ENCODE results near the gene AP2B1. TPM values are rescaled to one million over a fixed set of nuclear protein-coding genes. Genes with fewer than 3 reads are reported as not detected.

Gene AP2B1
- total RNA-seq, 1 experiment from 2014 or later = 195 TPM

DNA sequence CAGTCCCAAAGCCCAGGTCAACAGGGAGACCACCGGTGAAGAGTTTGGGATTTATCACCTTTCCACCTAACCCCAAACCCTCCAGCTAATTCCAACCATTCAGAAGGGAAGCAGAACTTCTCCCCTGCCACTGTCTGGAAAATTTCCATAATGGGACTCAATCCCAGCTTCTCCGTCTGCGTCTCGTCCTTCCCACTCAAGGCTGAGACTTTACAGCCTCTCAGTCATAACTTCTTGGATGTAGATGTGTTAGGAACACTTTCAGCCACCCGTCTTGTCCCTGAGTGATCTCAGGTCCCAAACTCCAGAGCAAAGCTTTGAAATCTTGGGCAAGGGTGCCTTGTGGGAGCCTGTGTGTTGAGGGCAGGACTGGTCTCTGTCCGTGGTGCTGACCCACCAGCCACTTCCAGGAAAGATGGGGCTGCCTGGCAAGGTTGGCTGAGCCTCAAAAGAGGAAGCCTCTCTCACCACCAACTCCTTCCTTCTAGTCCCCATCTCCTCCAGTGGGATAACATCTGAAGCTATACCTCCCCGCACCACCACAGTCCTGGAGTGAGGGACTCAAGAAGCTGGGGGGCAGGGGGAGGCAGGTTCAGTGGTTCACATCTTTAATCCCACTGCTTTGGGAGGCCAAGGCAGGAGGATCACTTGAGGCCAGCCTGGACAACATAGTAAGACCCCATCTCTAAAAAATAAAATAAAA is 156.7 kb downstream of the AP2B1 start:
- ATAC-seq (peak; percentile 17), DNase-seq (ENCODE audit: low spot score) (peak; percentile 68)
- Mint-ChIP-seq H3K4me1 (peaks cover 6% of the 10 kb centered on the region), H3K27me3 (ENCODE audit: low read depth) (peaks cover 56% of the 10 kb centered on the region), H3K27ac (no peak overlapping the region), H3K4me3 (no peak overlapping the region), H3K36me3 (peaks cover 8% of the 10 kb centered on the region; the same call in 1 of the 2 replicates), H3K9me3 (no peaks in the 10 kb centered on the region)
- CTCF ChIA-PET = interaction anchor here (0.5 to 6.9 kb wide), 9 partner anchors 12 to 190 kb away, joined by 3 to 85 read pairs (median 3); partner anchors contain the start of gene RASL10B
- POLR2A ChIA-PET = interaction anchor here (0.6 to 1.2 kb wide), 2 partner anchors 11 to 79 kb away, joined by 3 read pairs; no protein-coding TSS in a partner anchor
- TF ChIP-seq, protein P1, sequence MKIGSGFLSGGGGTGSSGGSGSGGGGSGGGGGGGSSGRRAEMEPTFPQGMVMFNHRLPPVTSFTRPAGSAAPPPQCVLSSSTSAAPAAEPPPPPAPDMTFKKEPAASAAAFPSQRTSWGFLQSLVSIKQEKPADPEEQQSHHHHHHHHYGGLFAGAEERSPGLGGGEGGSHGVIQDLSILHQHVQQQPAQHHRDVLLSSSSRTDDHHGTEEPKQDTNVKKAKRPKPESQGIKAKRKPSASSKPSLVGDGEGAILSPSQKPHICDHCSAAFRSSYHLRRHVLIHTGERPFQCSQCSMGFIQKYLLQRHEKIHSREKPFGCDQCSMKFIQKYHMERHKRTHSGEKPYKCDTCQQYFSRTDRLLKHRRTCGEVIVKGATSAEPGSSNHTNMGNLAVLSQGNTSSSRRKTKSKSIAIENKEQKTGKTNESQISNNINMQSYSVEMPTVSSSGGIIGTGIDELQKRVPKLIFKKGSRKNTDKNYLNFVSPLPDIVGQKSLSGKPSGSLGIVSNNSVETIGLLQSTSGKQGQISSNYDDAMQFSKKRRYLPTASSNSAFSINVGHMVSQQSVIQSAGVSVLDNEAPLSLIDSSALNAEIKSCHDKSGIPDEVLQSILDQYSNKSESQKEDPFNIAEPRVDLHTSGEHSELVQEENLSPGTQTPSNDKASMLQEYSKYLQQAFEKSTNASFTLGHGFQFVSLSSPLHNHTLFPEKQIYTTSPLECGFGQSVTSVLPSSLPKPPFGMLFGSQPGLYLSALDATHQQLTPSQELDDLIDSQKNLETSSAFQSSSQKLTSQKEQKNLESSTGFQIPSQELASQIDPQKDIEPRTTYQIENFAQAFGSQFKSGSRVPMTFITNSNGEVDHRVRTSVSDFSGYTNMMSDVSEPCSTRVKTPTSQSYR (CRISPR knock-in tag; IDR thresholded peaks at IDR 0.05) = 0 out of 2 replicates have a peak, but pooled peaks have one; percentile 23
- TF ChIP-seq, protein P2, sequence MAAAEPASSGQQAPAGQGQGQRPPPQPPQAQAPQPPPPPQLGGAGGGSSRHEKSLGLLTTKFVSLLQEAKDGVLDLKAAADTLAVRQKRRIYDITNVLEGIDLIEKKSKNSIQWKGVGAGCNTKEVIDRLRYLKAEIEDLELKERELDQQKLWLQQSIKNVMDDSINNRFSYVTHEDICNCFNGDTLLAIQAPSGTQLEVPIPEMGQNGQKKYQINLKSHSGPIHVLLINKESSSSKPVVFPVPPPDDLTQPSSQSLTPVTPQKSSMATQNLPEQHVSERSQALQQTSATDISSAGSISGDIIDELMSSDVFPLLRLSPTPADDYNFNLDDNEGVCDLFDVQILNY (CRISPR knock-in tag; IDR thresholded peaks at IDR 0.05) = no peak
- TF ChIP-seq, protein P3, sequence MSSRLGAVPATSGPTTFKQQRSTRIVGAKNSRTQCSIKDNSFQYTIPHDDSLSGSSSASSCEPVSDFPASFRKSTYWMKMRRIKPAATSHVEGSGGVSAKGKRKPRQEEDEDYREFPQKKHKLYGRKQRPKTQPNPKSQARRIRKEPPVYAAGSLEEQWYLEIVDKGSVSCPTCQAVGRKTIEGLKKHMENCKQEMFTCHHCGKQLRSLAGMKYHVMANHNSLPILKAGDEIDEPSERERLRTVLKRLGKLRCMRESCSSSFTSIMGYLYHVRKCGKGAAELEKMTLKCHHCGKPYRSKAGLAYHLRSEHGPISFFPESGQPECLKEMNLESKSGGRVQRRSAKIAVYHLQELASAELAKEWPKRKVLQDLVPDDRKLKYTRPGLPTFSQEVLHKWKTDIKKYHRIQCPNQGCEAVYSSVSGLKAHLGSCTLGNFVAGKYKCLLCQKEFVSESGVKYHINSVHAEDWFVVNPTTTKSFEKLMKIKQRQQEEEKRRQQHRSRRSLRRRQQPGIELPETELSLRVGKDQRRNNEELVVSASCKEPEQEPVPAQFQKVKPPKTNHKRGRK (CRISPR knock-in tag; IDR thresholded peaks at IDR 0.05; ENCODE audit: borderline replicate concordance) = no peak
- peak; percentile 84; the same call in 1 of the 2 replicates for TF ChIP-seq GTF2I (CRISPR knock-in tag; conservative IDR thresholded peaks at IDR 0.05)
- no peak for TF ChIP-seq MXD4 (CRISPR knock-in tag; IDR thresholded peaks at IDR 0.05; ENCODE audit: borderline replicate concordance)
- TF ChIP-seq, protein P4, sequence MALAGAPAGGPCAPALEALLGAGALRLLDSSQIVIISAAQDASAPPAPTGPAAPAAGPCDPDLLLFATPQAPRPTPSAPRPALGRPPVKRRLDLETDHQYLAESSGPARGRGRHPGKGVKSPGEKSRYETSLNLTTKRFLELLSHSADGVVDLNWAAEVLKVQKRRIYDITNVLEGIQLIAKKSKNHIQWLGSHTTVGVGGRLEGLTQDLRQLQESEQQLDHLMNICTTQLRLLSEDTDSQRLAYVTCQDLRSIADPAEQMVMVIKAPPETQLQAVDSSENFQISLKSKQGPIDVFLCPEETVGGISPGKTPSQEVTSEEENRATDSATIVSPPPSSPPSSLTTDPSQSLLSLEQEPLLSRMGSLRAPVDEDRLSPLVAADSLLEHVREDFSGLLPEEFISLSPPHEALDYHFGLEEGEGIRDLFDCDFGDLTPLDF (CRISPR knock-in tag; IDR thresholded peaks at IDR 0.05) = 0 out of 2 replicates have a peak, but pooled peaks have one; percentile 51
- TF ChIP-seq, protein P5, sequence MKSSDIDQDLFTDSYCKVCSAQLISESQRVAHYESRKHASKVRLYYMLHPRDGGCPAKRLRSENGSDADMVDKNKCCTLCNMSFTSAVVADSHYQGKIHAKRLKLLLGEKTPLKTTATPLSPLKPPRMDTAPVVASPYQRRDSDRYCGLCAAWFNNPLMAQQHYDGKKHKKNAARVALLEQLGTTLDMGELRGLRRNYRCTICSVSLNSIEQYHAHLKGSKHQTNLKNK (CRISPR knock-in tag; IDR thresholded peaks at IDR 0.05) = no peak
- 0 out of 2 replicates have a peak, but pooled peaks have one; percentile 43 for TF ChIP-seq EMX1 (CRISPR knock-in tag; IDR thresholded peaks at IDR 0.05)
- TF ChIP-seq PRRX2 (CRISPR knock-in tag; IDR thresholded peaks at IDR 0.05) = peak; percentile 44; the same call in 1 of the 2 replicates
- TF ChIP-seq ZNF121 (CRISPR knock-in tag; IDR thresholded peaks at IDR 0.05) = peak; percentile 78
- TF ChIP-seq, protein P6, sequence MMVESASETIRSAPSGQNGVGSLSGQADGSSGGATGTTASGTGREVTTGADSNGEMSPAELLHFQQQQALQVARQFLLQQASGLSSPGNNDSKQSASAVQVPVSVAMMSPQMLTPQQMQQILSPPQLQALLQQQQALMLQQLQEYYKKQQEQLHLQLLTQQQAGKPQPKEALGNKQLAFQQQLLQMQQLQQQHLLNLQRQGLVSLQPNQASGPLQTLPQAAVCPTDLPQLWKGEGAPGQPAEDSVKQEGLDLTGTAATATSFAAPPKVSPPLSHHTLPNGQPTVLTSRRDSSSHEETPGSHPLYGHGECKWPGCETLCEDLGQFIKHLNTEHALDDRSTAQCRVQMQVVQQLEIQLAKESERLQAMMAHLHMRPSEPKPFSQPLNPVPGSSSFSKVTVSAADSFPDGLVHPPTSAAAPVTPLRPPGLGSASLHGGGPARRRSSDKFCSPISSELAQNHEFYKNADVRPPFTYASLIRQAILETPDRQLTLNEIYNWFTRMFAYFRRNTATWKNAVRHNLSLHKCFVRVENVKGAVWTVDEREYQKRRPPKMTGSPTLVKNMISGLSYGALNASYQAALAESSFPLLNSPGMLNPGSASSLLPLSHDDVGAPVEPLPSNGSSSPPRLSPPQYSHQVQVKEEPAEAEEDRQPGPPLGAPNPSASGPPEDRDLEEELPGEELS (CRISPR knock-in tag; IDR thresholded peaks at IDR 0.05) = peak; percentile 63; the same call in 1 of the 2 replicates
- peak; percentile 32; the same call in 1 of the 2 replicates for TF ChIP-seq ETV6 (CRISPR knock-in tag; IDR thresholded peaks at IDR 0.05)
- no peak for TF ChIP-seq RORB (CRISPR knock-in tag; IDR thresholded peaks at IDR 0.05)
- TF ChIP-seq, protein P7, sequence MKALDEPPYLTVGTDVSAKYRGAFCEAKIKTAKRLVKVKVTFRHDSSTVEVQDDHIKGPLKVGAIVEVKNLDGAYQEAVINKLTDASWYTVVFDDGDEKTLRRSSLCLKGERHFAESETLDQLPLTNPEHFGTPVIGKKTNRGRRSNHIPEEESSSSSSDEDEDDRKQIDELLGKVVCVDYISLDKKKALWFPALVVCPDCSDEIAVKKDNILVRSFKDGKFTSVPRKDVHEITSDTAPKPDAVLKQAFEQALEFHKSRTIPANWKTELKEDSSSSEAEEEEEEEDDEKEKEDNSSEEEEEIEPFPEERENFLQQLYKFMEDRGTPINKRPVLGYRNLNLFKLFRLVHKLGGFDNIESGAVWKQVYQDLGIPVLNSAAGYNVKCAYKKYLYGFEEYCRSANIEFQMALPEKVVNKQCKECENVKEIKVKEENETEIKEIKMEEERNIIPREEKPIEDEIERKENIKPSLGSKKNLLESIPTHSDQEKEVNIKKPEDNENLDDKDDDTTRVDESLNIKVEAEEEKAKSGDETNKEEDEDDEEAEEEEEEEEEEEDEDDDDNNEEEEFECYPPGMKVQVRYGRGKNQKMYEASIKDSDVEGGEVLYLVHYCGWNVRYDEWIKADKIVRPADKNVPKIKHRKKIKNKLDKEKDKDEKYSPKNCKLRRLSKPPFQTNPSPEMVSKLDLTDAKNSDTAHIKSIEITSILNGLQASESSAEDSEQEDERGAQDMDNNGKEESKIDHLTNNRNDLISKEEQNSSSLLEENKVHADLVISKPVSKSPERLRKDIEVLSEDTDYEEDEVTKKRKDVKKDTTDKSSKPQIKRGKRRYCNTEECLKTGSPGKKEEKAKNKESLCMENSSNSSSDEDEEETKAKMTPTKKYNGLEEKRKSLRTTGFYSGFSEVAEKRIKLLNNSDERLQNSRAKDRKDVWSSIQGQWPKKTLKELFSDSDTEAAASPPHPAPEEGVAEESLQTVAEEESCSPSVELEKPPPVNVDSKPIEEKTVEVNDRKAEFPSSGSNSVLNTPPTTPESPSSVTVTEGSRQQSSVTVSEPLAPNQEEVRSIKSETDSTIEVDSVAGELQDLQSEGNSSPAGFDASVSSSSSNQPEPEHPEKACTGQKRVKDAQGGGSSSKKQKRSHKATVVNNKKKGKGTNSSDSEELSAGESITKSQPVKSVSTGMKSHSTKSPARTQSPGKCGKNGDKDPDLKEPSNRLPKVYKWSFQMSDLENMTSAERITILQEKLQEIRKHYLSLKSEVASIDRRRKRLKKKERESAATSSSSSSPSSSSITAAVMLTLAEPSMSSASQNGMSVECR (CRISPR knock-in tag; IDR thresholded peaks at IDR 0.05; ENCODE audit: borderline replicate concordance) = peak; percentile 44; the same call in 1 of the 2 replicates
- no peak for TF ChIP-seq TCF7 (CRISPR knock-in tag; IDR thresholded peaks at IDR 0.05; ENCODE audit: low read depth)
- no peak for TF ChIP-seq SOX15 (CRISPR knock-in tag; IDR thresholded peaks at IDR 0.05)
- TF ChIP-seq ZNF671 (CRISPR knock-in tag; IDR thresholded peaks at IDR 0.05) = 0 out of 2 replicates have a peak, but pooled peaks have one; percentile 37
- TF ChIP-seq FOXP1 (CRISPR knock-in tag; IDR thresholded peaks at IDR 0.05; ENCODE audit: borderline replicate concordance) = 0 out of 2 replicates have a peak, but pooled peaks have one; percentile 28
- TF ChIP-seq NR2C2 (CRISPR knock-in tag; IDR thresholded peaks at IDR 0.05) = no peak
- TF ChIP-seq, protein P8, sequence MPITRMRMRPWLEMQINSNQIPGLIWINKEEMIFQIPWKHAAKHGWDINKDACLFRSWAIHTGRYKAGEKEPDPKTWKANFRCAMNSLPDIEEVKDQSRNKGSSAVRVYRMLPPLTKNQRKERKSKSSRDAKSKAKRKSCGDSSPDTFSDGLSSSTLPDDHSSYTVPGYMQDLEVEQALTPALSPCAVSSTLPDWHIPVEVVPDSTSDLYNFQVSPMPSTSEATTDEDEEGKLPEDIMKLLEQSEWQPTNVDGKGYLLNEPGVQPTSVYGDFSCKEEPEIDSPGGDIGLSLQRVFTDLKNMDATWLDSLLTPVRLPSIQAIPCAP (CRISPR knock-in tag; IDR thresholded peaks at IDR 0.05) = no peak
- TF ChIP-seq ZBTB21 (CRISPR knock-in tag; IDR thresholded peaks at IDR 0.05; ENCODE audit: borderline replicate concordance) = no peak
